ENCODE results near the gene FILIP1L. TPM values are rescaled to one million over a fixed set of nuclear protein-coding genes. Genes with fewer than 3 reads are reported as not detected.

The FILIP1L gene
- polyA plus RNA-seq, 1 of the 3 experiments (the other 2 are of a cell fraction) = 26.8 TPM

DNA sequence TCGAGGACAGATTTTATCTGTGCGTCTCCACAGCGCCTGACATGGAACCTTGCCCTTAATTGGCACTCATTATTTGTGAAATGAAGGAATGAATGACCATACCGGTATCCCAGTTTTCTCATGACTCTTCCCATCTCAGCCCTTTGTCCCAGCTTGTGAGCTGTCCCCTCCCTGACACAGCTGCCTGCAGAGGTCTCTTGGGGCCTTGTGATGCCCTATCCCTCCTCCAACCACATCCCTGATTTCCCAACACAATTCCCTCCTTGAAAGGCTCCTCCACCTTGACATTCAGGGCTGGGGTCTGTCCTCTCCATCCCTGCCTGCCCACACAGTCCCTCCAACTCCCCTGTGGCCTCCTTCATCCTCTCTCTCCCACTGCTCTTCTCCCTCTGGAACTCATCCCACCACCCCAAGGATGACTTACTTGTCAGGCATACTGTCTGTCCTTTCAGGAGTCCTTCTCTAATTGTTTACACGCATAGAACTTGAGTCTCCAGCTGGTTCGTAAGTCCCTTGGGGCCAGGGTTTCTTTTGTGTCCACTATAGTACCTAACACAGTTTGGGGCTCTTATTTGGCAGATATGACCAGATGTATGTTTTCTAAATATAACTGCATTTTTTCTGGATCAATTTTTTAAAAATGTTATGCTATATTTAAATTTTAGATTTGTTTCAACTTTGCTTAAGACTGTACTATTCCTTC lies 35.6 kb upstream of the FILIP1L start:
- no peaks in the 10 kb centered on the region for H3F3A ChIP-seq (replicated peaks; ENCODE audit: insufficient read depth)
- H2AFZ ChIP-seq (ENCODE audit: low read depth) = no peak overlapping the region
- no peak overlapping the region for H3K4me2 ChIP-seq
- CTCF ChIA-PET = no interaction called here
- 94% methylated on average over 6 of the region's 6 CpGs for WGBS (ENCODE audit: low lambda C conversion rate)
- peaks cover 0 to 12% of the 10 kb centered on the region in 2 experiments; a peak in 2 of 4 replicates for H3K4me1 ChIP-seq (ENCODE audit: control insufficient read depth in 1 of 2, insufficient read depth in 2 of 2, low read depth in 1 of 2, low read length in 1 of 2)
- no peaks in the 10 kb centered on the region for H3K79me2 ChIP-seq (ENCODE audit: insufficient read depth)
- no peaks in the 10 kb centered on the region for H3K9me2 ChIP-seq
- no peak overlapping the region for H3K4me3 ChIP-seq (ENCODE audit: low read depth in 2 of 2, low read length in 1 of 2)
- no peaks in the 10 kb centered on the region for H4K20me1 ChIP-seq (ENCODE audit: insufficient read depth)
- no peak overlapping the region for H3K27ac ChIP-seq (ENCODE audit: low read depth in 2 of 2, low read length in 1 of 2)
- POLR2A ChIA-PET = no interaction called here
- DNase-seq = no peak
- TF ChIP-seq NFIC (IDR thresholded peaks at IDR 0.05; ENCODE audit: borderline replicate concordance) (no peak), SMC3 (IDR thresholded peaks at IDR 0.05; ENCODE audit: low read depth, low read length) (no peak), YY1 (IDR thresholded peaks at IDR 0.05; ENCODE audit: low read depth) (no peak), RXRA (IDR thresholded peaks at IDR 0.05; ENCODE audit: borderline replicate concordance, low read depth) (no peak), ELF1 (IDR thresholded peaks at IDR 0.05) (no peak), RCOR1 (IDR thresholded peaks at IDR 0.05; ENCODE audit: low read length) (no peak), FOSL2 (IDR thresholded peaks at IDR 0.05; ENCODE audit: borderline replicate concordance, low read depth) (no peak), EP300 (IDR thresholded peaks at IDR 0.05; ENCODE audit: borderline replicate concordance in 1 of 2, low read depth in 1 of 2, low read length in 1 of 2) (no peak), NRF1 (IDR thresholded peaks at IDR 0.05; ENCODE audit: low read depth, low read length) (no peak), MXI1 (IDR thresholded peaks at IDR 0.05; ENCODE audit: low read depth, low read length) (no peak), CHD2 (IDR thresholded peaks at IDR 0.05; ENCODE audit: low read length, partially characterized antibody) (no peak), MEF2A (IDR thresholded peaks at IDR 0.05; ENCODE audit: borderline replicate concordance, low read depth) (no peak), RAD21 (IDR thresholded peaks at IDR 0.05; ENCODE audit: low read length) (no peak), SIN3A (IDR thresholded peaks at IDR 0.05; ENCODE audit: borderline replicate concordance, low read depth, low read length) (no peak), TCF12 (IDR thresholded peaks at IDR 0.05) (no peak)
- TF ChIP-seq, protein P1, sequence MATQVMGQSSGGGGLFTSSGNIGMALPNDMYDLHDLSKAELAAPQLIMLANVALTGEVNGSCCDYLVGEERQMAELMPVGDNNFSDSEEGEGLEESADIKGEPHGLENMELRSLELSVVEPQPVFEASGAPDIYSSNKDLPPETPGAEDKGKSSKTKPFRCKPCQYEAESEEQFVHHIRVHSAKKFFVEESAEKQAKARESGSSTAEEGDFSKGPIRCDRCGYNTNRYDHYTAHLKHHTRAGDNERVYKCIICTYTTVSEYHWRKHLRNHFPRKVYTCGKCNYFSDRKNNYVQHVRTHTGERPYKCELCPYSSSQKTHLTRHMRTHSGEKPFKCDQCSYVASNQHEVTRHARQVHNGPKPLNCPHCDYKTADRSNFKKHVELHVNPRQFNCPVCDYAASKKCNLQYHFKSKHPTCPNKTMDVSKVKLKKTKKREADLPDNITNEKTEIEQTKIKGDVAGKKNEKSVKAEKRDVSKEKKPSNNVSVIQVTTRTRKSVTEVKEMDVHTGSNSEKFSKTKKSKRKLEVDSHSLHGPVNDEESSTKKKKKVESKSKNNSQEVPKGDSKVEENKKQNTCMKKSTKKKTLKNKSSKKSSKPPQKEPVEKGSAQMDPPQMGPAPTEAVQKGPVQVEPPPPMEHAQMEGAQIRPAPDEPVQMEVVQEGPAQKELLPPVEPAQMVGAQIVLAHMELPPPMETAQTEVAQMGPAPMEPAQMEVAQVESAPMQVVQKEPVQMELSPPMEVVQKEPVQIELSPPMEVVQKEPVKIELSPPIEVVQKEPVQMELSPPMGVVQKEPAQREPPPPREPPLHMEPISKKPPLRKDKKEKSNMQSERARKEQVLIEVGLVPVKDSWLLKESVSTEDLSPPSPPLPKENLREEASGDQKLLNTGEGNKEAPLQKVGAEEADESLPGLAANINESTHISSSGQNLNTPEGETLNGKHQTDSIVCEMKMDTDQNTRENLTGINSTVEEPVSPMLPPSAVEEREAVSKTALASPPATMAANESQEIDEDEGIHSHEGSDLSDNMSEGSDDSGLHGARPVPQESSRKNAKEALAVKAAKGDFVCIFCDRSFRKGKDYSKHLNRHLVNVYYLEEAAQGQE (IDR thresholded peaks at IDR 0.05; ENCODE audit: low read depth, low read length) = no peak
- TF ChIP-seq, protein P2, sequence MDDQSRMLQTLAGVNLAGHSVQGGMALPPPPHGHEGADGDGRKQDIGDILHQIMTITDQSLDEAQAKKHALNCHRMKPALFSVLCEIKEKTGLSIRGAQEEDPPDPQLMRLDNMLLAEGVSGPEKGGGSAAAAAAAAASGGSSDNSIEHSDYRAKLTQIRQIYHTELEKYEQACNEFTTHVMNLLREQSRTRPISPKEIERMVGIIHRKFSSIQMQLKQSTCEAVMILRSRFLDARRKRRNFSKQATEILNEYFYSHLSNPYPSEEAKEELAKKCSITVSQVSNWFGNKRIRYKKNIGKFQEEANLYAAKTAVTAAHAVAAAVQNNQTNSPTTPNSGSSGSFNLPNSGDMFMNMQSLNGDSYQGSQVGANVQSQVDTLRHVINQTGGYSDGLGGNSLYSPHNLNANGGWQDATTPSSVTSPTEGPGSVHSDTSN (IDR thresholded peaks at IDR 0.05) = no peak
- TF ChIP-seq, protein P3, sequence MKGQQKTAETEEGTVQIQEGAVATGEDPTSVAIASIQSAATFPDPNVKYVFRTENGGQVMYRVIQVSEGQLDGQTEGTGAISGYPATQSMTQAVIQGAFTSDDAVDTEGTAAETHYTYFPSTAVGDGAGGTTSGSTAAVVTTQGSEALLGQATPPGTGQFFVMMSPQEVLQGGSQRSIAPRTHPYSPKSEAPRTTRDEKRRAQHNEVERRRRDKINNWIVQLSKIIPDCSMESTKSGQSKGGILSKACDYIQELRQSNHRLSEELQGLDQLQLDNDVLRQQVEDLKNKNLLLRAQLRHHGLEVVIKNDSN (IDR thresholded peaks at IDR 0.05; ENCODE audit: borderline replicate concordance, low read depth) = no peak
- TF ChIP-seq, protein P4, sequence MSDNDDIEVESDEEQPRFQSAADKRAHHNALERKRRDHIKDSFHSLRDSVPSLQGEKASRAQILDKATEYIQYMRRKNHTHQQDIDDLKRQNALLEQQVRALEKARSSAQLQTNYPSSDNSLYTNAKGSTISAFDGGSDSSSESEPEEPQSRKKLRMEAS (IDR thresholded peaks at IDR 0.05; ENCODE audit: low read depth) = no peak
- no peaks in the 10 kb centered on the region for H3K36me3 ChIP-seq (replicated peaks in 1 of 2; ENCODE audit: control insufficient read depth in 1 of 2, insufficient read depth in 2 of 2, low read length in 1 of 2)
- H3K27me3 ChIP-seq (ENCODE audit: insufficient read depth) = no peaks in the 10 kb centered on the region
- no peak overlapping the region for H3K9ac ChIP-seq
- 0 out of 2 replicates have a peak, but pooled peaks cover 1% of the 10 kb centered on the region for H3K9me3 ChIP-seq

Data from SK-N-SH (cell line).